Spleen (tissue), 7 donors: ENCODE data around the gene GCSAM.

Experiments used
- CTCF ChIP-seq, 11 experiments: fragments of 200-600 bp in 7 of 11; fragments of 450-650 bp in 4 of 11; sonication (generic) in 4 of 11; IDR thresholded peaks in 8 of 11; conservative IDR thresholded peaks in 3 of 11; 1 replicate in 7 of 11; 2 replicates in 4 of 11; pipeline versions ENCODE4 v1.4.0 to v1.8.0; 2016 to 2021; ENCODE audit warnings: antibody characterized with exemption in 11 of 11, inconsistent platforms in 4 of 11, mild to moderate bottlenecking in 1 of 11
- POLR2A ChIP-seq, 3 donors: fragments of 450-650 bp; IDR thresholded peaks; one replicate each; pipeline ENCODE4 v1.5.1; 2017; ENCODE audit warnings: antibody characterized with exemption in 3 of 3, mild to moderate bottlenecking in 1 of 3
- POLR2AphosphoS5 ChIP-seq, 3 donors: sonication (generic); formaldehyde crosslinking; IDR thresholded peaks; one replicate each; pipeline ENCODE4 v1.5.1; 2017; ENCODE audit warnings: antibody characterized with exemption in 3 of 3
- donor health status: DM: no; HTN: no; CAD: no; lungs with moderate emphysema.
- donor health status: DM: no; HTN: no; CAD: no.
- donor health status: DM: no; HTN: no; CAD: no.

DNA sequence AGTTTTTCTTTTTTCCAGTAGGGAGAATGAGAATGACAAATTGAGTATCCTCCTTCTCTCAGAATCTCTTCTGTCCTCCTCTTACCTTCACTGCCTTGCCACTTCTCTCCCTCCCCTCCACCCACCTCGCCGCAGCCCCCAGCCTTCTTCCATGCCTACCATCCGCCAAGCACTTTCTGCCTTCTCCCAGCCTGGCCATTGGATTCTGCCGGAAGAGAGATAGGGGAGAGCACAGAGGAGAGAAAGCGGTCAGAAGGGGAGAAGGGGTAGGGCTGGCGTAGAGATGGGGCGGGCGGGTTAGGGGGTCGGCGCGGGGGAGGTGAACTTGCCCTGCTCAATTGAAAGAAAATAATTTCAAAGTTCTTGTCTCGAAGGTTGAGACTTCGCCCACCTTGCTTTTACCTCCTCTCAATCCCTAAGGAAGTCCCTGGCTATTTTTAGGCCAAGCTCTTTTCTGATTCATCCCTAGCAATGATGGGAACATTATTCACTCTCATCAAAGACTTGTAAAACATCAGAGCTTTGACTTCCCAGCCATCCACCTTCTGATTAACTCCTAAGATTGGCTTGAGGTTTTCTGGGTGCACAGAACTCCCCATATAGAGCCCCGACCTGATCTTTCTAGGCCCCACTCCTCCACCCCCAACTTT is 46.0 kb downstream of the GCSAM start:
- TF ChIP-seq CTCF (IDR thresholded peaks at IDR 0.05 in 8 of 11, conservative IDR thresholded peaks at IDR 0.05 in 3 of 11) (no peak), POLR2A (IDR thresholded peaks at IDR 0.05) (no peak), POLR2AphosphoS5 (IDR thresholded peaks at IDR 0.05) (no peak)
